K562 (cell line): ENCODE measurements around the gene KCP. TPM values are rescaled to one million over a fixed set of nuclear protein-coding genes. Genes with fewer than 3 reads are reported as not detected.

ENCODE experiments used
- ARID1B ChIP-seq: fragments of 450-650 bp; IDR thresholded peaks from 2 replicates; pipeline ENCODE4 v1.6.1; 2016; ENCODE audit warnings: antibody characterized with exemption, mild to moderate bottlenecking, inconsistent platforms
- BACH1 ChIP-seq: fragments of 200-800 bp; sonication (Bioruptor generic); IDR thresholded peaks from 2 replicates; pipeline ENCODE4 v1.6.1; 2016; ENCODE audit warnings: missing genetic modification characterization, missing compliant biosample characterization
- BCOR ChIP-seq: fragments of 450-650 bp; IDR thresholded peaks from 2 replicates; pipeline ENCODE4 v1.6.1; 2016
- CBX5 ChIP-seq: IDR thresholded peaks from 2 replicates; pipeline ENCODE4 v1.6.1; 2014; ENCODE audit warnings: low read depth, borderline replicate concordance
- DIDO1 ChIP-seq: fragments of 450-650 bp; IDR thresholded peaks from 2 replicates; pipeline ENCODE4 v1.6.1; 2016; ENCODE audit warnings: low read depth, missing biosample characterization, missing genetic modification characterization
- FOSL1 ChIP-seq: fragments of 200-800 bp; sonication (Bioruptor generic); conservative IDR thresholded peaks from 2 replicates; pipeline ENCODE4 v1.6.1; 2016; ENCODE audit warnings: missing genetic modification characterization, missing compliant biosample characterization
- FOXA1 ChIP-seq: fragments of 450-650 bp; IDR thresholded peaks from 2 replicates; pipeline ENCODE4 v1.6.1; 2016; ENCODE audit warnings: mild to moderate bottlenecking, borderline replicate concordance
- FOXP1 ChIP-seq: sonication (generic); formaldehyde crosslinking; IDR thresholded peaks from 2 replicates; pipeline ENCODE4 v1.8.0; 2022; ENCODE audit warnings: mild to moderate bottlenecking, missing genetic modification reagents
- HDAC8 ChIP-seq: fragments of 450-650 bp; IDR thresholded peaks from 2 replicates; pipeline ENCODE4 v1.6.1; 2016; ENCODE audit warnings: mild to moderate bottlenecking, missing genetic modification characterization, moderate library complexity, missing compliant biosample characterization
- ILF3 ChIP-seq: fragments of 450-650 bp; IDR thresholded peaks from 2 replicates; pipeline ENCODE4 v1.6.1; 2018; ENCODE audit warnings: antibody characterized with exemption, mild to moderate bottlenecking, moderate library complexity, borderline replicate concordance
- KDM2B ChIP-seq: fragments of 250-450 bp; sonication (Bioruptor Pico); IDR thresholded peaks from 2 replicates; pipeline ENCODE4 v1.8.0; 2021; ENCODE audit warnings: mild to moderate bottlenecking, moderate library complexity
- MAFF ChIP-seq: IDR thresholded peaks from 2 replicates; pipeline ENCODE4 v1.6.1; 2012; ENCODE audit warnings: low read length, improper control_type of control experiment
- NR2C2 ChIP-seq, 2 experiments: fragments of 200-800 bp in 1 of 2; sonication (Bioruptor generic) in 1 of 2; sonication (generic) in 1 of 2; formaldehyde crosslinking in 1 of 2; IDR thresholded peaks; 2 replicates each; pipeline versions ENCODE4 v1.6.1 to v1.8.0; 2016 to 2022; ENCODE audit warnings: mild to moderate bottlenecking in 1 of 2, missing compliant biosample characterization in 1 of 2, missing genetic modification characterization in 1 of 2, missing genetic modification reagents in 1 of 2
- RB1 ChIP-seq: fragments of 450-650 bp; IDR thresholded peaks from 2 replicates; pipeline ENCODE4 v1.6.1; 2017; ENCODE audit warnings: low read depth, mild to moderate bottlenecking
- STAG1 ChIP-seq: sonication (generic); formaldehyde crosslinking; IDR thresholded peaks from 2 replicates; pipeline ENCODE4 v1.5.0; 2020; ENCODE audit warnings: missing genetic modification reagents, borderline replicate concordance
- THRAP3 ChIP-seq: fragments of 450-650 bp; IDR thresholded peaks from 2 replicates; pipeline ENCODE4 v1.6.1; 2016; ENCODE audit warnings: mild to moderate bottlenecking, inconsistent platforms, borderline replicate concordance
- TRIM28 ChIP-seq: fragments of 450-650 bp; IDR thresholded peaks from 2 replicates; pipeline ENCODE4 v1.6.1; 2017
- ZNF583 ChIP-seq: fragments of 250-450 bp; sonication (Bioruptor Pico); IDR thresholded peaks from 2 replicates; pipeline ENCODE4 v1.4.0; 2020
- polyA plus RNA-seq, 8 experiments: library from polyadenylated mRNA; depleted of rRNA in 4 of 8; stranded (reverse) in 5 of 8; unstranded in 3 of 8; fragments of >200 nt; fragmentation: Nextera tagmentation in 2 of 8; fragmentation: Illumina TruSeq in 1 of 8; extraction: Ambion mirVana in 2 of 8; extraction: Trizol in 1 of 8; gene quantifications; 2 replicates each; pipeline versions ENCODE4 v1.2.1 to v1.2.3, GENCODE V29; 2011 to 2014; ENCODE audit warnings: inconsistent platforms in 1 of 8, missing spikeins in 1 of 8
- total RNA-seq, 7 experiments: library from RNA; depleted of rRNA in 6 of 7; stranded (reverse); fragments of >200 nt in 6 of 7; fragmentation: Illumina TruSeq in 2 of 7; extraction: Trizol in 2 of 7; gene quantifications; 2 replicates each; pipeline versions ENCODE4 v1.2.1 to v1.2.3, GENCODE V29; 2011 to 2021; ENCODE audit warnings: low replicate concordance in 1 of 7
- TF ChIP-seq, protein P1 (sequence below): fragments of 450-650 bp; IDR thresholded peaks from 2 replicates; pipeline ENCODE4 v1.6.1; 2017; ENCODE audit warnings: antibody characterized with exemption, mild to moderate bottlenecking
- TF ChIP-seq, protein P2 (sequence below): fragments of 450-650 bp; IDR thresholded peaks from 2 replicates; pipeline ENCODE4 v1.6.1; 2016; ENCODE audit warnings: missing biosample characterization, missing genetic modification characterization
- TF ChIP-seq, protein P3 (sequence below): IDR thresholded peaks from 2 replicates; pipeline ENCODE4 v1.6.1; 2014; ENCODE audit warnings: antibody characterized with exemption
- TF ChIP-seq, protein P4 (sequence below): fragments of 450-650 bp; formaldehyde crosslinking; IDR thresholded peaks from 2 replicates; pipeline ENCODE4 v1.4.0; 2020; ENCODE audit warnings: mild to moderate bottlenecking, moderate library complexity

KCP gene
- total and polyA plus RNA-seq, 9 of the 15 experiments (the other 6 are each of a cell fraction or from before 2014, with no cell fraction given) = 0.06 to 0.17 (median 0.12) TPM; not detected in 3

DNA sequence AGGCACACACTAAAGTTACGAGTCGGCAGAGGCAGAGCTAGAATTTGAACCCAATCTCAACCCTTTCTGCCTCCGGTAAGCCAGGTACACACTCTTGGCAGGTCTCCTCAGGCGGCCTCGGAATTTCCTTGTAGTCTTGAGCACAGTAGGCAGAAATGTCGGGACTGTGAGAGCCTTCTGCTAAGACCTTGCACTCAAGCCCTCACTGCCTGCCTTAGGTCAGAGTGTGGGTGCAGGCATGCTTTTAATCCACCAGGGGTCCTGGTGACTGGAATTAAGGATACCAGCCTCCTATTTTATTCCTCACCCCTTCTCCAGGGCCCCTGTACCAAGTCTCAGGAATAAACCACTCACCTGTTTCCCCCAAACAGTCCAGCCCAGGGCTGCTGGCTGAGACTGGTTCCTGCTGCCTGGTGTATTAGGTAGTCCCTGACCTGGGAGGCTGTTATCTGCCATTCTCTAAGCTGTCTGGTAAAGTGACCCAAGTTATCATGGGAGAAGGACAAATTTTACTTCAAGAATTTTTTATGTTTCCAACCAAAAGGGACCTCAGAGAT lies 47.0 kb downstream of the KCP start (continued):
- TF ChIP-seq, protein P1, sequence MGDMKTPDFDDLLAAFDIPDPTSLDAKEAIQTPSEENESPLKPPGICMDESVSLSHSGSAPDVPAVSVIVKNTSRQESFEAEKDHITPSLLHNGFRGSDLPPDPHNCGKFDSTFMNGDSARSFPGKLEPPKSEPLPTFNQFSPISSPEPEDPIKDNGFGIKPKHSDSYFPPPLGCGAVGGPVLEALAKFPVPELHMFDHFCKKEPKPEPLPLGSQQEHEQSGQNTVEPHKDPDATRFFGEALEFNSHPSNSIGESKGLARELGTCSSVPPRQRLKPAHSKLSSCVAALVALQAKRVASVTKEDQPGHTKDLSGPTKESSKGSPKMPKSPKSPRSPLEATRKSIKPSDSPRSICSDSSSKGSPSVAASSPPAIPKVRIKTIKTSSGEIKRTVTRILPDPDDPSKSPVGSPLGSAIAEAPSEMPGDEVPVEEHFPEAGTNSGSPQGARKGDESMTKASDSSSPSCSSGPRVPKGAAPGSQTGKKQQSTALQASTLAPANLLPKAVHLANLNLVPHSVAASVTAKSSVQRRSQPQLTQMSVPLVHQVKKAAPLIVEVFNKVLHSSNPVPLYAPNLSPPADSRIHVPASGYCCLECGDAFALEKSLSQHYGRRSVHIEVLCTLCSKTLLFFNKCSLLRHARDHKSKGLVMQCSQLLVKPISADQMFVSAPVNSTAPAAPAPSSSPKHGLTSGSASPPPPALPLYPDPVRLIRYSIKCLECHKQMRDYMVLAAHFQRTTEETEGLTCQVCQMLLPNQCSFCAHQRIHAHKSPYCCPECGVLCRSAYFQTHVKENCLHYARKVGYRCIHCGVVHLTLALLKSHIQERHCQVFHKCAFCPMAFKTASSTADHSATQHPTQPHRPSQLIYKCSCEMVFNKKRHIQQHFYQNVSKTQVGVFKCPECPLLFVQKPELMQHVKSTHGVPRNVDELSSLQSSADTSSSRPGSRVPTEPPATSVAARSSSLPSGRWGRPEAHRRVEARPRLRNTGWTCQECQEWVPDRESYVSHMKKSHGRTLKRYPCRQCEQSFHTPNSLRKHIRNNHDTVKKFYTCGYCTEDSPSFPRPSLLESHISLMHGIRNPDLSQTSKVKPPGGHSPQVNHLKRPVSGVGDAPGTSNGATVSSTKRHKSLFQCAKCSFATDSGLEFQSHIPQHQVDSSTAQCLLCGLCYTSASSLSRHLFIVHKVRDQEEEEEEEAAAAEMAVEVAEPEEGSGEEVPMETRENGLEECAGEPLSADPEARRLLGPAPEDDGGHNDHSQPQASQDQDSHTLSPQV = peak; percentile 66
- TF ChIP-seq, protein P2, sequence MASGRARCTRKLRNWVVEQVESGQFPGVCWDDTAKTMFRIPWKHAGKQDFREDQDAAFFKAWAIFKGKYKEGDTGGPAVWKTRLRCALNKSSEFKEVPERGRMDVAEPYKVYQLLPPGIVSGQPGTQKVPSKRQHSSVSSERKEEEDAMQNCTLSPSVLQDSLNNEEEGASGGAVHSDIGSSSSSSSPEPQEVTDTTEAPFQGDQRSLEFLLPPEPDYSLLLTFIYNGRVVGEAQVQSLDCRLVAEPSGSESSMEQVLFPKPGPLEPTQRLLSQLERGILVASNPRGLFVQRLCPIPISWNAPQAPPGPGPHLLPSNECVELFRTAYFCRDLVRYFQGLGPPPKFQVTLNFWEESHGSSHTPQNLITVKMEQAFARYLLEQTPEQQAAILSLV = no peak
- TF ChIP-seq MAFF (no peak), STAG1 (no peak), BCOR (peak; percentile 51; the same call in 1 of the 2 replicates), RB1 (0 out of 2 replicates have a peak, but pooled peaks have one; percentile 19), TRIM28 (no peak), FOXP1 (CRISPR knock-in tag) (0 out of 2 replicates have a peak, but pooled peaks have one; percentile 39), BACH1 (no peak), FOXA1 (no peak), HDAC8 (tag) (0 out of 2 replicates have a peak, but pooled peaks have one; percentile 14), ARID1B (no peak), THRAP3 (no peak), ILF3 (peak; percentile 35; the same call in 1 of the 2 replicates), FOSL1 (no peak), CBX5 (no peak), DIDO1 (tag) (peak; percentile 18; the same call in 1 of the 2 replicates), ZNF583 (CRISPR knock-in tag) (no peak), NR2C2 (CRISPR knock-in tag; IDR thresholded peaks at IDR 0.05) (0 out of 2 replicates have a peak, but pooled peaks have one; percentile 32), NR2C2 (tag; IDR thresholded peaks at IDR 0.05) (peak; percentile 14), KDM2B (CRISPR knock-in tag) (no peak)
- TF ChIP-seq, protein P3, sequence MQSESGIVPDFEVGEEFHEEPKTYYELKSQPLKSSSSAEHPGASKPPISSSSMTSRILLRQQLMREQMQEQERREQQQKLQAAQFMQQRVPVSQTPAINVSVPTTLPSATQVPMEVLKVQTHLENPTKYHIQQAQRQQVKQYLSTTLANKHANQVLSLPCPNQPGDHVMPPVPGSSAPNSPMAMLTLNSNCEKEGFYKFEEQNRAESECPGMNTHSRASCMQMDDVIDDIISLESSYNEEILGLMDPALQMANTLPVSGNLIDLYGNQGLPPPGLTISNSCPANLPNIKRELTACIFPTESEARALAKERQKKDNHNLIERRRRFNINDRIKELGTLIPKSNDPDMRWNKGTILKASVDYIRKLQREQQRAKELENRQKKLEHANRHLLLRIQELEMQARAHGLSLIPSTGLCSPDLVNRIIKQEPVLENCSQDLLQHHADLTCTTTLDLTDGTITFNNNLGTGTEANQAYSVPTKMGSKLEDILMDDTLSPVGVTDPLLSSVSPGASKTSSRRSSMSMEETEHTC = no peak; the same call in 1 of the 2 replicates
- TF ChIP-seq, protein P4, sequence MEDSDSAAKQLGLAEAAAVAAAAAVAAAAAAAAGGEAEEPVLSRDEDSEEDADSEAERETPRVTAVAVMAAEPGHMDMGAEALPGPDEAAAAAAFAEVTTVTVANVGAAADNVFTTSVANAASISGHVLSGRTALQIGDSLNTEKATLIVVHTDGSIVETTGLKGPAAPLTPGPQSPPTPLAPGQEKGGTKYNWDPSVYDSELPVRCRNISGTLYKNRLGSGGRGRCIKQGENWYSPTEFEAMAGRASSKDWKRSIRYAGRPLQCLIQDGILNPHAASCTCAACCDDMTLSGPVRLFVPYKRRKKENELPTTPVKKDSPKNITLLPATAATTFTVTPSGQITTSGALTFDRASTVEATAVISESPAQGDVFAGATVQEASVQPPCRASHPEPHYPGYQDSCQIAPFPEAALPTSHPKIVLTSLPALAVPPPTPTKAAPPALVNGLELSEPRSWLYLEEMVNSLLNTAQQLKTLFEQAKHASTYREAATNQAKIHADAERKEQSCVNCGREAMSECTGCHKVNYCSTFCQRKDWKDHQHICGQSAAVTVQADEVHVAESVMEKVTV (CRISPR knock-in tag) = peak; percentile 20; the same call in 1 of the 2 replicates
